GM10847 (cell line): Measurements from ENCODE around the gene LST1.

Experiments
- POLR2A ChIP-seq: IDR thresholded peaks from 2 replicates; pipeline ENCODE4 v1.6.1; 2011; ENCODE audit not compliant: insufficient read length; ENCODE audit errors: extremely low read depth

The LST1 gene

DNA sequence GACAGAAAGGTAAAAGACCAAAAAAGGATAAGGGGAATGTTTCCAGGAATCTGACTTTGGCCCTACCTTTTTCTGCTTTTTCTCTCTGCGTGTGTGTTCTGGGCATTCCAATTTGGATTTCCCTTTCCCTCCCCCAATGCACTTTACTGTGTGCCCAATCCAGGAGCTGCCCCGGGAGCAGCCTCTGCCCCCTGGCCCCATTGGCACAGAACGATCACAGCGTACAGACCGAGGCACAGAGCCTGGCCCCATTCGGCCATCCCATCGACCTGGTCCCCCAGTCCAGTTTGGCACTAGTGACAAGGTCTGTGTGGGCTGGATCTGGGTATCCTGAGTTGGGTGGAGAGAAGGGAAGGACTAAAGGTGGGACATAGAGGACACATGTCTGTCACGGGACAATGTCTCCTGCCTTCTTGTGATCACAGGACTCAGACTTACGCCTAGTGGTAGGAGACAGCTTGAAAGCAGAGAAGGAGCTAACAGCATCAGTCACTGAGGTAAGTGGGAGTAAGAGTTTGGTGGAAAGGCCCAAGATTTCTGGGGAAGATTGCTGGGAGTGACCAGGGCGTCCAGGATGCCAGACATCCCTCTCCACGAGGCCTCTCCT, 49.0 kb downstream of the LST1 start:
- TF ChIP-seq POLR2A: no peak

DNA sequence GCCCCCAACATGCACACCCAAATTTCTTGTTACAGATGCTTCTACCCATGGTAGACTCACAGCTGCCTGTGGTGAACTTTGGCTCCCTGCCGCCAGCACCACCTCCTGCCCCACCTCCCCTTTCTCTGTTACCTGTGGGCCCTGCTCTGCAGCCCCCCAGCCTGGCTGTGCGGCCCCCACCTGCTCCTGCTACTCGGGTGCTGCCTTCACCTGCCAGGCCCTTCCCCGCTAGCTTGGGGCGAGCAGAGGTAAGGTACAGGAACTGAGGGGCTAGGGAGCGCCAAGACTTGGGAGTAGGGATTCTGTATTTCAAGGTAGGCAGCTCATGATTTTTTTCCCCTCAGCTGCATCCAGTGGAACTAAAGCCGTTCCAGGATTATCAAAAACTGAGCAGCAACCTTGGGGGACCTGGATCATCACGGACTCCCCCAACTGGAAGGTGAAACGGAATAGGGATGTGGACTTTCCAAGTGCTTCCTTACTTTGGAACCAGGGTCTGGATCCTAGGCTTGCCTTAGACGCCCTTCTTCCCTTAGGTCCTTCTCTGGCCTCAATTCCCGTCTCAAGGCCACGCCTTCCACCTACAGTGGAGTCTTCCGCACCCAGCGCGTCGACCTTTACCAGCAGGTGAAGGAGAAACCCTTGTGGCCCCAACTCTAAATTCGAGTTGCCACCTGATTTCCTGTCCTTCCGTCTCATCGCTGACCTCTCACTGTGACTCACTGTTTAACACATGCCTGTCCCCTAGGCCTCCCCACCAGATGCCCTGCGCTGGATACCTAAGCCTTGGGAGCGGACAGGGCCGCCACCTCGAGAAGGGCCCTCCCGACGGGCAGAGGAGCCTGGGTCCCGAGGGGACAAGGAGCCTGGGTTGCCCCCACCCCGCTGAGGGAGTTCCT, 50.9 kb downstream of the LST1 start:
- no peak for TF ChIP-seq POLR2A
